GM12891 (cell line): ENCODE results near the gene CTTN.

Experiments
- PAX5 ChIP-seq: IDR thresholded peaks from 2 replicates; pipeline ENCODE4 v1.6.1; 2011; ENCODE audit warnings: low read length, moderate library complexity, mild to moderate bottlenecking; ENCODE audit not compliant: insufficient read depth, severe bottlenecking
- POLR2A ChIP-seq: IDR thresholded peaks from 2 replicates; pipeline ENCODE4 v1.6.1; 2011; ENCODE audit warnings: low read depth, low read length, control low read depth
- POLR2AphosphoS5 ChIP-seq: IDR thresholded peaks from 2 replicates; pipeline ENCODE4 v1.6.1; 2011; ENCODE audit warnings: low read depth, low read length, control low read depth
- TAF1 ChIP-seq: IDR thresholded peaks from 2 replicates; pipeline ENCODE4 v1.6.1; 2011; ENCODE audit warnings: low read depth, low read length, control low read depth

DNA sequence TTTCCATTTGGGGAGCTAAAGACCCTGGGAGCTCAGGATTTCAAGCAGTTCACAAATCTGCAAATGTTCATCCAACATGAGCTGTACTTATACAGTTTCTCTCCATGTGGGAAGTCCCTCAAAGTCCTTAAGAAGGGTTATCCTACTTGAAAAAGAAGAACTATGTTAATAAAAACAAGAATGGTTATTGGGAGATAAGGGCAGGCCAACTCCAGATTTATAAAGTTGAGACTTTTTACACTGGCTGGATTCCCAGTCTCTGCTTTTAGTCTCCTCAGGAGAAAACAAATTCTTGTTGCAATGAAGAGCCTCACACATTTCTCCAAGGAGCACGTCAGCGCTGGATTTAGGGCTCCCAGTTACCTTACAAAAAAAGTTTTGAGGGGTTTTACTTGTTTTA lies 34.2 kb upstream of the CTTN start:
- TF ChIP-seq POLR2A (no peak), POLR2AphosphoS5 (no peak), TAF1 (no peak), PAX5 (no peak)
